Chondrocyte (in vitro differentiated cells): ENCODE data around the gene KLHL21. TPM values are rescaled to one million over a fixed set of nuclear protein-coding genes. Genes with fewer than 3 reads are reported as not detected.

Experiments
- DNase-seq: peaks from one replicate; pipeline ENCODE4 v3.0.0; 2021; ENCODE audit warnings: mixed read lengths, low spot score
- H3K27ac Mint-ChIP-seq: one replicate; pipeline ENCODE4 v1.8.0; 2021; ENCODE audit warnings: mild to moderate bottlenecking, moderate library complexity, mixed read lengths; ENCODE audit not compliant: unreplicated experiment
- H3K27me3 Mint-ChIP-seq: 2 replicates; pipeline ENCODE4 v1.8.0; 2021; ENCODE audit warnings: low read depth, mixed read lengths
- H3K36me3 Mint-ChIP-seq: 2 replicates; pipeline ENCODE4 v1.8.0; 2021; ENCODE audit warnings: low read depth, mixed read lengths
- H3K4me1 Mint-ChIP-seq: 2 replicates; pipeline ENCODE4 v1.8.0; 2021; ENCODE audit warnings: low read depth, mild to moderate bottlenecking, mixed read lengths
- H3K4me3 Mint-ChIP-seq: one replicate; pipeline ENCODE4 v1.8.0; 2021; ENCODE audit warnings: mild to moderate bottlenecking, moderate library complexity, mixed read lengths; ENCODE audit not compliant: unreplicated experiment
- H3K9me3 Mint-ChIP-seq: 2 replicates; pipeline ENCODE4 v1.8.0; 2021; ENCODE audit warnings: low read depth, mixed read lengths
- total RNA-seq: library from RNA; stranded (reverse); gene quantifications from 3 replicates; pipeline ENCODE4 v1.2.1, GENCODE V29; 2021
- TF ChIP-seq, protein P1 (sequence below): fragments of 200-600 bp; sonication (generic); IDR thresholded peaks from 2 replicates; pipeline ENCODE4 v1.5.0; 2021; ENCODE audit warnings: antibody characterized with exemption, mild to moderate bottlenecking, moderate library complexity

Gene KLHL21
- total RNA-seq, 1 donor from 2014 or later: 39.6 TPM

GRCh38 chr1:6634371-6635052 is 31.8 kb upstream of the KLHL21 start:
- TF ChIP-seq, protein P1, sequence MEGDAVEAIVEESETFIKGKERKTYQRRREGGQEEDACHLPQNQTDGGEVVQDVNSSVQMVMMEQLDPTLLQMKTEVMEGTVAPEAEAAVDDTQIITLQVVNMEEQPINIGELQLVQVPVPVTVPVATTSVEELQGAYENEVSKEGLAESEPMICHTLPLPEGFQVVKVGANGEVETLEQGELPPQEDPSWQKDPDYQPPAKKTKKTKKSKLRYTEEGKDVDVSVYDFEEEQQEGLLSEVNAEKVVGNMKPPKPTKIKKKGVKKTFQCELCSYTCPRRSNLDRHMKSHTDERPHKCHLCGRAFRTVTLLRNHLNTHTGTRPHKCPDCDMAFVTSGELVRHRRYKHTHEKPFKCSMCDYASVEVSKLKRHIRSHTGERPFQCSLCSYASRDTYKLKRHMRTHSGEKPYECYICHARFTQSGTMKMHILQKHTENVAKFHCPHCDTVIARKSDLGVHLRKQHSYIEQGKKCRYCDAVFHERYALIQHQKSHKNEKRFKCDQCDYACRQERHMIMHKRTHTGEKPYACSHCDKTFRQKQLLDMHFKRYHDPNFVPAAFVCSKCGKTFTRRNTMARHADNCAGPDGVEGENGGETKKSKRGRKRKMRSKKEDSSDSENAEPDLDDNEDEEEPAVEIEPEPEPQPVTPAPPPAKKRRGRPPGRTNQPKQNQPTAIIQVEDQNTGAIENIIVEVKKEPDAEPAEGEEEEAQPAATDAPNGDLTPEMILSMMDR: peak; percentile 72
- Mint-ChIP-seq H3K36me3 (peaks cover 22% of the 10 kb centered on the region), H3K9me3 (no peaks in the 10 kb centered on the region), H3K4me1 (peaks cover 10% of the 10 kb centered on the region), H3K27me3 (no peaks in the 10 kb centered on the region), H3K4me3 (no peak overlapping the region), H3K27ac (no peak overlapping the region)
- no peak for DNase-seq

DNA sequence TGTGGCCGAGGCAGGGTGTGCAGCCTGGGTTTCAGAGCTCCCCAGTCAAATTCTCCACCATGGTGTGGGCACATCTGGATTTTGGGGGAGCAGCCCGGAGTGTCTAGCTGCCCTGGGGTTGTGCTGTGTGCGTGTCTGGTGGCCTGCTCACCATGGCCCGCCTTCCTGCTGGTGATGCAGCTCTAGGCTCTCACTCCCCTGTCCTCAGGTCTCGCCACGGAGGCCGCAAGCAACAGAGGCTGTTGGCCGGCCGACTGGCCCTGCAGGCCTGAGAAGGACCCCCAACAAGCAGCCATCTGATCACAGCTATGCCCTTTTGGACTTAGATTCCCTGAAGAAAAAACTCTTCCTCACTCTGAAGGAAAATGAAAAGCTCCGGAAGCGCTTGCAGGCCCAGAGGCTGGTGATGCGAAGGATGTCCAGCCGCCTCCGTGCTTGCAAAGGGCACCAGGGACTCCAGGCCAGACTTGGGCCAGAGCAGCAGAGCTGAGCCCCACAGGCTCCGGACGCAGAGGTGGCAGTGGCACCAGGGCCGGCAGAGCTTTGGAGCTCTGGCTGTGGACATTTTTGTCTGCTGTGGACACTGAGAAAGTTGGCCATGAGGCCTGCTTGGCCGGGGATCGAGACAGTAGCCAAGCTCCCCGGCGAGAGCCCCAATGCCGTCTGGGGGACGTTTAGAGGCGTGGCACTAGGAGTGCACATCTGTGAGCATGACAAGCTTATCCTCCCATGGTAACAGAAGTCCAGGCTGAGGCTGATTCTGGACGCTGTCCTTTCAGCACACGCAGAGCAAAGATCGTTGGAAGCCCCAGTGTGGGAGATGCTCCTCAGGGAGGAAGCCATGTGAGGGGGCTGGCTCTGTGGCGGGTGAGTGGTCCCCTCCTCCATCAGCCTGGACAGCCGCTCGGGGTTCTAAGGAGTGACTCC is 30.2 kb upstream of the KLHL21 start:
- TF ChIP-seq, protein P1: no peak
- Mint-ChIP-seq H3K27ac (no peak overlapping the region), H3K9me3 (no peaks in the 10 kb centered on the region), H3K4me1 (peaks cover 8% of the 10 kb centered on the region), H3K4me3 (no peak overlapping the region), H3K27me3 (no peaks in the 10 kb centered on the region), H3K36me3 (peaks cover 23% of the 10 kb centered on the region)
- DNase-seq: no peak

DNA sequence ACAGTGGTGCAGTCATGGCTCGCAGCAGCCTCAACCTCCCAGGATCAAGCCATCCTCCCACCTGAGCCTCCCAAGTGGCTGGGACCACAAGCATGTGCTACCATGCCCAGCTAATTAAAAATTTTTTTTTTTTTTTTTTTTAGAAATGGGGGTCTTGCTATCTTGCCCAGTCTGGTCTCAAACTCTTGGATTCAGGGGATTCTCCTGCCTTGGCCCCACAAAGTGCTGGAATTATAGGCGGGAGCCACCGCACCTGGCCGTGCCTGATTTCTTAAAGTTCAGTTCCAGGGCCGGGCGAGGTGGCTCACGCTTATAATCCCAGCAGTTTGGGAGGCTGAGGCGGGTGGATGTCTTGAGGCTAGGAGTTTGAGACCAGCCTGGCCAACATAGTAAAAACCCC is 28.4 kb upstream of the KLHL21 start:
- Mint-ChIP-seq H3K36me3 (peaks cover 22% of the 10 kb centered on the region), H3K27me3 (no peaks in the 10 kb centered on the region), H3K4me1 (peaks cover 20% of the 10 kb centered on the region), H3K9me3 (no peaks in the 10 kb centered on the region), H3K27ac (no peak overlapping the region), H3K4me3 (no peak overlapping the region)
- TF ChIP-seq, protein P1: no peak
- no peak for DNase-seq

GRCh38 chr1:6630027-6630426 is 27.4 kb upstream of the KLHL21 start:
- no peak for DNase-seq
- Mint-ChIP-seq H3K27ac (no peak overlapping the region), H3K27me3 (no peaks in the 10 kb centered on the region), H3K4me1 (peaks cover 21% of the 10 kb centered on the region), H3K36me3 (peaks cover 22% of the 10 kb centered on the region), H3K9me3 (no peaks in the 10 kb centered on the region), H3K4me3 (no peak overlapping the region)
- TF ChIP-seq, protein P1: no peak

DNA sequence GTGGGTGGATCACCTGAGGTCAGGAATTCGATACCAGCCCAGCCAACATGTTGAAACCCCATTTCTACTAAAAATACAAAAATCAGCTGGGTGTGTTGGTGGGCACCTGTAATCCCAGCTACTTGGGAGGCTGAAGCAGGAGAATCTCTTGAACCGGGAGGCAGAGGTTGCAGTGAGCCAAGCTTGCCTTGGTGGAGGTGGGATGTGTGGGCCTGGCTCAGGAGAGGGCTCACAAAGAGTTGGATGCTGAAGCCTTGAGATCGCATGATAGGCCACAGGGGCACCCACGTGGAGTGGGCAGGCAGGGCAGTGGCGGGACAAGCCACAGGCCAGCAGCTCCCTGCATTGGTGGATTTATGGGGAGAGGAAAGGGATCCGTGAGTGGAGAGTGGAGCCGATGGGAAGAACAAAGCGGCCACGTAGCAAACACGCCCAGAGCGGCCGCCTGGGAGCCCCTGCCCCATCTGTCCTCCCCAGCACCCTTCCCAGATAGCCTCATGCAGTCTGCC is 26.4 kb upstream of the KLHL21 start:
- Mint-ChIP-seq H3K4me1 (peaks cover 26% of the 10 kb centered on the region), H3K4me3 (no peak overlapping the region), H3K27ac (no peak overlapping the region)

More for the DNA sequence above, 26.4 kb upstream of the KLHL21 start:
- TF ChIP-seq, protein P1: no peak
- Mint-ChIP-seq H3K36me3 (peaks cover 19% of the 10 kb centered on the region), H3K9me3 (no peaks in the 10 kb centered on the region), H3K27me3 (no peaks in the 10 kb centered on the region)
- DNase-seq: no peak
